ENCODE data around the gene MATR3.
"Not testable (repeated sequence)": the region's sequence is repeated elsewhere in the genome, so short reads cannot be mapped to it uniquely, and the experiment has no call there.

The MATR3 gene, protein sequence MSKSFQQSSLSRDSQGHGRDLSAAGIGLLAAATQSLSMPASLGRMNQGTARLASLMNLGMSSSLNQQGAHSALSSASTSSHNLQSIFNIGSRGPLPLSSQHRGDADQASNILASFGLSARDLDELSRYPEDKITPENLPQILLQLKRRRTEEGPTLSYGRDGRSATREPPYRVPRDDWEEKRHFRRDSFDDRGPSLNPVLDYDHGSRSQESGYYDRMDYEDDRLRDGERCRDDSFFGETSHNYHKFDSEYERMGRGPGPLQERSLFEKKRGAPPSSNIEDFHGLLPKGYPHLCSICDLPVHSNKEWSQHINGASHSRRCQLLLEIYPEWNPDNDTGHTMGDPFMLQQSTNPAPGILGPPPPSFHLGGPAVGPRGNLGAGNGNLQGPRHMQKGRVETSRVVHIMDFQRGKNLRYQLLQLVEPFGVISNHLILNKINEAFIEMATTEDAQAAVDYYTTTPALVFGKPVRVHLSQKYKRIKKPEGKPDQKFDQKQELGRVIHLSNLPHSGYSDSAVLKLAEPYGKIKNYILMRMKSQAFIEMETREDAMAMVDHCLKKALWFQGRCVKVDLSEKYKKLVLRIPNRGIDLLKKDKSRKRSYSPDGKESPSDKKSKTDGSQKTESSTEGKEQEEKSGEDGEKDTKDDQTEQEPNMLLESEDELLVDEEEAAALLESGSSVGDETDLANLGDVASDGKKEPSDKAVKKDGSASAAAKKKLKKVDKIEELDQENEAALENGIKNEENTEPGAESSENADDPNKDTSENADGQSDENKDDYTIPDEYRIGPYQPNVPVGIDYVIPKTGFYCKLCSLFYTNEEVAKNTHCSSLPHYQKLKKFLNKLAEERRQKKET

DNA sequence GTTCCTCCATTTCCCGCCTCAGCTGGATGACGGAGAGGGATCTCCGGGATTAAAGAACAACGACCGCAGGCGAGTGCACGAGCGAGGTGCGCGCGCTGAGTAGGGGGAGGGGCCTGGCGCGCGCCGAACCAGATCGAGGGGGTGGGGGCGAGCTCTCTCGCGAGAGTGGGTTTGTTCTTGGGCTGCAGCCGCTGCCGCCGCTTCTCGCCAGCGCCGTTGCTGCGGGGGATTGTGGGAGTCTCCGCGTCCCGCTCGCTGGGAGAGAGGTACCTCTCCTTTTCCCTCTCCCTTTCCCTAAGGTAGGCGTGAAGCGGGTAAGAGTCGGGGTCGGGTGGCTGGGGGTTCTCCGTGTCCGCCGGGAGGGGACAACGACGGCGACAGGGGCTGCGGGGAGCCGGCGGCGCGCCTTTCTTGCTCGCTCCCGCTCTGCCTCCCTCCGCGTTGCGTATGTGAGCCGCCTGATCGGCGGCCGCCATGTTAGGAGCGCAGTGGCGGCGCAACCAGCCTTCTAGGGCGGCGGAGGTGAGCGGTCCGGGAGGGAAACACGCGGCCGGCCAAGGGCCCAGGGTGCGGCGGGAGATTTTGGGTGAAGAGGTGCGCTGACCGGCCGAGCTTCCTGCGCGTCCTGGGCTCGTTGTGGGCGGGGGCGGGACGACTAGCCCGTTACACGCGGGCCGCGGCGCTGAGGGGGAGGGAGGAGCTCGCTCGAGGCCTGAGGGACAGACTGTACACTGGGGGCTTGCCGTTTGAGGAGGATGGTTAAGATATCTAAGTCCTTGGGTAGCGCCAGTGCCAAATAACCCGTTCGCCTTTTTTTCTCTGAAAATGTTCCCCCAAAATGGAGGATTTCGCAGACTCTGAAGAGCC, at the start of gene MATR3:
Gene MATR3 (plus strand): TSS at position 234 of the 867 bp plus-strand sequence. CDS start 13,676 bp downstream, outside the sequence.
- peak; percentile 97 for DNase-seq

DNA sequence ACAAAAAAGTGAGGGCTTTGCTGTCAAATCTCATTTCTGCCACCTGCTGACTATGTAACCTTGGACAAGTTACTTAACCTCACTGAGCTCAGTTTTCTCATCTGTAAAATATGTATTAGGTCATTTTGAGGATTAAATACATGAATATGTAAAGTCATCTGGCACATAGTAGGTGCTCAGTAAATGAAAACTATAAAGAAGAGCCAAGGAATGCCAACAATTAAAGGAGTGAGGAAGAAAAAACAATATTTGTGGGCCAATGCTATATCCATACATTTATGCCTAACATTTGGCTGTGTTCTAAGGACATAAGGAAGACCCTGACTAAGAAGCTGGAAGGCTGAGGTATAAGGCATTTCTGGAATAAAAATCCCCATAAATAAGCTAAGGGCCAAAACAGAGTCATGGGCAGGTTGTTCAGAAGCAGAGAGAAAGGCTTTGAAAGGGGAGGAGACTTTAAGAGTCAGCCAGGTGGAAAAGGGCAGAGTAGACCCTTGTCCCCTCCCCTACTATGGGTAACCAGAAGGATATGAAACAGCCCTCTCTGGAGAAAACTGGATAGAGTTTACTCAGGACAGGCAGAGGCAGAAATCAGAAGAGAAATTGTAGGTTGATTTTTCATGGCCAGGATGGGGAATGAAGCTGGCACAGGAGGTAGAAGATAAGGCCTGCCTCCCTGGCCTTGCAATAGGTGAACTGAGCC, 47.8 kb upstream of the MATR3 start:
- no peak for DNase-seq

DNA sequence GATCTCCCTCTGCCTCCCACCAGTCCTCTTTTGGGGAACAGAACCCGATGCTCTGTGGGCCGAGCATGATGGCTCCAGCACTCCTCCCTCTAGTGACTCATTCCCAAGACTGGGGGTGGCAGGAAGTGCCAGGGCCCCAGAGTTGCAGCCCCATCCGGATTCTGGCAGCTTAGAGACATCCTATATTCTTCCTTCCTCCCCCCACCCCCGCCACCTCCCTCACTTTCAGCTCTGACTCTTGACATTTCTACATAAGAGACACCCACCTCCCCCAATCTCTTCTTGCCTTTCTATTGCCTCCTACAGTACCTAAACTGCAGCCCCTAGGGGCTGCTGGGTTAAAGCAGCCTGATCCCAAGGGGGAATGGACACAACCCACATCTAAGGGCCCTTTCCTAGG, 47.1 kb upstream of the MATR3 start:
- DNase-seq, result no peak

DNA sequence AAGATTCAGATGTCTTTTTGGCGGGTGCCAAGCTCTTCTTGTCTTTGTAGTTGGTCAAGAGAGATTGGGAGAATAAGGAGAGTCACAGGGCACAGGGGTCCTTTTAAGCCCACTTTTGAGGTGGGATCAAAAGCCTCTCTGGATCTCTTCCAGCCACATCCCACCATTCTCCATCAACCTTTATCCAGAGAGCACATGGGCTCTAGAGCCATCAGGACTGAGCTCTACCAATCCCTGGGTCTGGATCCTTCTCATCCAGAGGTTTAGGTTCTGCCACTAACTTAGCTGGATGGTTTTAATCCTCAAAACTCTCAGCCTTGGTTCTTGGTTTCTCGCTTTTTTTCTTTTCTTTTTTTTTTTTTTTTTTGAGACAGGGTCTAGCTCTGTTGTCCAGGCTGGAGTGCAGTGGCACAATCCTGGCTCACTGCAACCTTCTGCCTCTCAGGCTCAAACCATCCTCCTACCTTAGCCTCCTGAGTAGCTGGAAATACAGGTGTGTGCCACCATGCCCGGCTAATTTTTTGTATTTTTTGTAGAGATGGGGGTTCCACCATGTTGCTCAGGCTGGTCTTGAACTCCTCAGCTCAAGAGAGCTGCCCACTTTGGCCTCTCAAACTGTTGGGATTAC, 44.6 kb upstream of the MATR3 start:
- DNase-seq, result no peak

DNA sequence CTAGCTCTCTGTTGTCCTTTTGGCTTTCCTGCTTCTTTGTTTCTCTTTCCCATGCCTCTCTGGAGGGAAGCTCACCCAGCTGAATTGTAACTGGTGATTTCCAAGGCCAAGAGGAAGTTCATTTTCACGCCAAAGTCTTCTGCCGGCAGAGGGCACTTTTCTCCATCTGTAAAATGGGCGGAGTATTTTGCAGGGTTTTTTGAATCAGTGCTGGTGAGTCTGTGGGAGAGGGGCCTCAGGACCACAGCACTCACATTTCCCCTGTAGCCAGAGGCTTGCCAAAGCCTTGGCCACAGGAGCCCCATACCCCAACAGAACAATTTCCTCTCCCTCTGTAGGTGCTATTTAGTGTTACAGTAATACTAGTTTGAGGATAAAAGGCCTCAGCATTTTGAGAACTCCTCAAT, 42.3 kb upstream of the MATR3 start:
- DNase-seq, result no peak

DNA sequence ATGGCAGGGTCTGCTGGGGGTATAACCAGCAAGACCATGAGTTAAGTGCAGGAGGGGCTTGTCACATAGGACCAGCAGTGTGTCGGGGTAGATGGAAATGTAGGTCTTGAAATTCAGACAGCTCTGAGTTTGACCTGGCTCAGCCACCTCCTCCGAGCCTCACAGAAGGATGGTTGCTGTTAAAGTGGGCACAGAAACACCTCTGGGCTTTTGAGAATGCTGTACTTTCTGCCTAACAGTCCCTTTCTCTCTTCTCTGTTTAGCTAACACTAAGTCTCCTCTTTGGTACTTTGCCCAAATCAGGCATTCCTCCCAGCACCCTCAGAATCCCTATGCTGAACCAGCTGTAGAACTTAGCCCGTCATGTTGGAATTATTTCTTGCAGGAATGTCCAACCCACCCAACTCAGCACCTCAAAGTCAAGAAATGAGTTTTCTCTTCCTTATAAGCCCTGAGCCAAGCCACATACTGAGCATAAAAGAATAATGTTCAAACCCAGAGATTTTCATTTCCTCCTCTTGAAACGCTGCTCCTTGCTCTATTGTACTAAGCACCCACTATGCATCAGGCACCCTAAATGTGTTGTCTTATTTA, 41.7 kb upstream of the MATR3 start:
- no peak for DNase-seq

DNA sequence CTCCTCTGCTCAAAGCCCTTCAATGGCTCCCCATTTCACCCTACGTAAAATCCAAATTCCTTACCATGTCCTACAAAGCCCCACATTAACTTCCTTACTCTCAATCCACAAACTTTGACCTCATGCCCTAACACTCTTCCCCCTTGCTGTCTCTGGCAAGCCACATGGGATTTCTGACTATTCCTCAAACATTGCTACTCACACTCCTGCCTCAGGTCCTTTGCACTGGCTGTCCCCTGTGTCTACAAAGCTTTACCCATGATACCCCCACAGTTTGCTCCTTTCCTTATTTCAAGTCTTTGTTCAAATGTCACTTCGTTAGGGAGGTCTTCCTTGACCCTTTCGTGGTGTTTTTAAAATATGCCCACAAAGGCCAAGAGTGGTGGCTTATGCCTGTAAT, 40.4 kb upstream of the MATR3 start:
- no peak for DNase-seq

DNA sequence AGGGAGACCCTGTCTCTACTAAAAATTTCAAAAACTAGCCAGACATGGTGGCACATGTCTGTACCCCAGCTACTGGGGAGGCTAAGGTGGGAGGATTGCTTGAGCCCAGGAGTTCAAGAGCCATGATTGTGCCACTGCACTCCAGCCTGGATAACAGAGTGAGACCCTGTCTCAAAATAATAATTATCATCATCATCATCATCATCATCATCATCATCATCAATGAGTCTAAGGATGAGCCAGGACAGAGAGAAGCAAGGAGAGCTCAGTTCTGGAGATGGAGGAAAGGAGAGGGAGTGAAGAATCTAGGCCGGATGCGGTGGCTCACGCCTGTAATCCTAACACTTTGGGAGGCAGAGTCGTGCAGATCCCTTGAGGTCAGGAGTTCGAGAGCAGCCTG, 36.7 kb upstream of the MATR3 start:
- no peak for DNase-seq

DNA sequence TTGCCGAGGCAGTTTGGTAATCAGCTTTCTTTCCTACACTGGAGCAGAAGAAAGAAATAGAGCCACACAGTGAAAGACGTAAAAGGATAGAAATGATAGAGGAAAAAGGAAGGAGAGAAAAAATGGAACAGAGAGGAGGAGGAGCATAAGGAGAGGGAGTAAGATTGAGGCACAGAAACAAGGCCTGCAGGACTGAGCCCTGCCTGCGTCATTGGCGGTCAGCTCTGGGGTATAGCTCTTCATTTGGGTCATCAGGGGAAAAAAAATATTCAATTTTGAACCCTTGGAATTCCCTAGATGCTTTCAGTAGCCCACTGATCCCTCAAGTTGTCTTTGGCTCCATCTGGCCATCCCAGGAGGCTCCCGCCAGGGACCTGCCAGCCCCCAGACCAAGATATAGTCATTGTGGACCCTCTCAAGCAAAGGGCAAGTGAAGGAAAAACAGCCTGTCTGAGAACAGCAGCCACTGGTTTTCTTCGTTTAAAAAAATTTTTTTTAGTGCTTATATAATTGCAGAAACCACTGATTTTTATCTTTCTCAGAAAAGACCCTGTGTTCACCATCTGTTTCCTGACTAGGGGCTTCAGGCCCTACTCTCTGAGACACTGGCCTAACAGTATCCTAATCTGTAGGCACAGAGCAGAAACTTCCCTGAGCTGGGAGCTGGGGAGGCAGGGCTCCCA, 31.3 kb upstream of the MATR3 start:
- no peak for DNase-seq

DNA sequence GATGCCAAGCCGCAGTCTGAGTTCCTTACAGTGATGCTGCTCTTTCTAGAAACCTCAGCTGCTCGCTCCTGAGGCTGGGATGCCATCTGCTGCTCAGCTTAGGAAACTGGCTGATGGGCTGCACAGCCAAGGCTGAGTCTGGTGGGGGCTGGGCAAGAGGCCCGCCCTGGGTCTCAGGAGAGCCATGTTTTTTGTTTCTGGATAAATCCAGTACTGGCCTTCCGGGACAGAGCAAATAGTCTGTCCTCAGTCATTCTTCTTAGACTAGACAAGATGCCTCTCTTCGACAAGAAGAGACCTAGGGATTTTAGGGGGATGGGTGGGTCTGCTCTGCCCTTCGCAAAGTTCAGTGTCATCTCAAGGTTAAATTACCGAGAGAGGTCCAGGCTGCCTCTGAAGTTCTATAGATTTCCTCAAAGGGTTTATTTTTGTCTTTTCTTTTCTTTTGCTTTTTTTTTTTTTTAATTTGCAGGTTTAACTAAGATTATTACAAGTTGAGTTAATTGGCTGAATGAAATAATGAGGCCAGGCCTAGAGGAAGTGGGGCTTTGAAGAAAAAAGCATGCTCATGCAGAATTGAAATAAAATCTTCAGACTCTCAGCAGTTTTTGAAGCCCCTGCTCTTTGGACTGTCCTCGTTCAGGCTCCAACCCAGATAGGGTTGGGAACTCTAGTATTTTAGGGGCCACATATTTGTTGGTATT, 30.6 kb upstream of the MATR3 start:
- DNase-seq, result peak; percentile 90

DNA sequence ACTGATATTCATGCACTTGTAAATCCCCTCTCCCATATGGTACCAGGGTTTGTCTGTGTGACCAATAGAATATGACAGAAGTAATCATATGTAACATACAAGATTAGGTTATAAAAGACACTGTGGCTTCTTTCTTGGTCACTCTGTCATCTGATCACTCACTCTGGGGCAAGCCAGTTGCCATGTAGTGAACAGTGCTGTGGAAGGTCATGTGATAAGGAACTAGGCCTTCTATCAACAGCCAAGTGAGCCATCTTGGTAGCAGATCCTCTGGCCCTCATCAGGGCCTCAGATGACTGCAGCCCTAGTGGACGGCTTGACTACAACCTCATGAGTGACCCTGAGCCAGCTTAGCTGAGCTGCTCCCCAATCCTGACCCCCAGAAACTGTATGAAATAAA, 30.0 kb upstream of the MATR3 start:
- DNase-seq, result no peak

DNA sequence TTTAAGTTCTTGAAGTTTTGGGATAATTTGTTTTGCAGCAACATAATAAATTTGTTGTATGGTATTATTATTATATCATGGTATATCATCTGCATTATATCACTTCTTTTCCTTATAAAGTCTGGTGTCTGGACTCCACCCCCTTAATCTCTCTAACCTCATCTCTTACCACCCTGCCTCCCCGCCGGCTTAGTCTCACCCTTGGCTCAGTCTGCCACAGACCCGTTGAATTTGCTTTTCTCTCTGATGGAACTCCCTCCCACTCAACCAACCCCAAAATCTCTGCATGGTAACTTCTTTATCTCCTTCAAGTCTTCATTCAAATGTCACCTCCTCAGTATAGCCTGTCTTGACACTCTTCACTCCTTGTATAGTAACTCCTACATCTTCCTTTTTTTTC, 29.6 kb upstream of the MATR3 start:
- DNase-seq, result no peak

DNA sequence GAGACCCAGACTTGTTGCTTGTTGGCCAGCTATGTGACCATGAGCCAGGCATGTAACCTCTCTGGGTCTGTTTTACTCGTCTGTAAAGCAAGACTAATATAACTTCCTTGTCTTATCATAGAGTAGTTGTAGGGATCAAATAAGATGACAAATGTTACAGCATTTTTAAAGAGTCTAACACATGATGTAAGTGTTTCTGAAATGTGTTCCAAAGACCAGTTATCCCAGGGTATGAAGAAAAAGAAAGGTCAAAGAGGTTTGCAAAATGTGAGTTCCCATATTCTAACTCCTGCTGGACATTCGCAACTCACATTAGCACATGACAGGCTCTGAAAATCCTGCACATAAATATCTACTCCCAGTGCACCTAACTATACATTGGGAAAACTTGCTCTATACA, 28.5 kb upstream of the MATR3 start:
- DNase-seq, result no peak

DNA sequence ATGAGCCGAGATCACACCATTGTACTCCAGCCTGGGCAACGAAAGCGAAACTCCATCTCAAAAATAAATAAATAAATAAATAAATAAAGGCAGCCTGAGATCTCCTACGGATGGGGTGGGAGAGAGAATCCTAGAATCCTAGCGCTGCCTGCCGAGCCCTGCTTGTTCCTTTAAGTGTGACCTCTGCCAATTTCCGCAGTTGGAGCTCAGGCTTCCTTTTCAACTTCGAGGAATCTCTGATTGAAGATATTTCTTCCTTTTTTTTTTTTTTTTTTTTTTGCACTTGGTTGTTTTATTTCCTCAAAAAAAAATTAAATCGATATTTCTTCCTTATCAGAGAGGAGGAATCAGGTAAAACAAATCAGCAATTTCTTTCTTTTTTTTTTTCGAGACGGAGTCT, 27.3 kb upstream of the MATR3 start:
- DNase-seq, result no peak

DNA sequence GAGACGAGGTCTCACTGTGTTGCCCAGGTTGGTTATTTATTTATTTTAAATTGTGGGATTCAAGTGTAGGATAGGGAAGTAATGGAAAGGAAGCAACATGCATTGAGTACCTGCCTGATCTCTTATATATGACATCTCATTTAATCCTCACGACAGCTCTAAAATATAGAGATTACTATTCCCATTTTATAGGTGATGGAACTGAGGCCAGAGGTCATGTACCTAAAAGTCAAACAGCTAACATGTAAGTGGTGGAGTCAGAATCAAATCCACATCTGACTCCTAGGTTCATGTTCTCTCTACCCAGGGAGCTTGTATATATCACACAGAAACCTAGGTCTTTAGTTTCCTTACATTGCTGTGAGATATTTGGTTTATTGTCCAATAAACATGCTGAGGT, 26.1 kb upstream of the MATR3 start:
- no peak for DNase-seq

DNA sequence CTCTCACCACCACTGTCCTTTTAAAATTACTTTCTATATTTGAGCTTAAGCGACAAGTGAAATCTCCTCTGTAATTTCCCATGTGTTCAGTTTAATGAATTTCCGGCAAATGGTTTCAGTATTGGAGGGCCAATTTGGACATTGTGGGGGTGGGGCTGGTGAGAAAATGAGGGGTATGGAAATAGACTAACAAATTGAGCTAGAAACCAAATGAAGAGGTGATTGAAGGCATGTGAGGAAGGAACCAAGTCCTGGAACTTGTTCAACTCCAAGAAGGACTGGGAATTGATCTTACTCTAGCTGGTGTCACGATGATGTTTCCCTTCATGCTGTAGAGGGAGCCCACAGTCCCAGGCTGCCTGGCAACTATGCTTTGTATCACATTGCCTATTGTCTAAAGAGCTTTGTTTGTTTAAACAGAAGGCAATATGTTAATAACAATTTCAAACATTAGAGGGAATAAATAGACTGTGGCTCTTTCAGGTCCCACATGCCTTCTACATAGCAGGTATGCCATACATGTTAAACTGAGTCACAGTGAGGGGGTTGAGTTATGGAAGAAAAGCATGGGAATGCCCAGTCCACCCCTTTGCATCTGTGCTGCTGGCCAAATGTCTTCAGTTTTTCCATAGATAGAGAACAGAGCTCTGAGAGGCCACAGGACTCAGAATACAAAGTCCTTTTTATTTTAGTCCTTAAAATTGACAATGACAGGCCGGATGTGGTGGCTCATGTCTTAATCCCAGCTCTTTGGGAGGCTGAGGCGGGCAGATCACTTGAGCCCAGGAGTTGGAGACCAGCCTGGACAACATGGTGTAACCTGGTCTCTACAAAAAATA, 25.0 kb upstream of the MATR3 start:
- DNase-seq, result no peak

DNA sequence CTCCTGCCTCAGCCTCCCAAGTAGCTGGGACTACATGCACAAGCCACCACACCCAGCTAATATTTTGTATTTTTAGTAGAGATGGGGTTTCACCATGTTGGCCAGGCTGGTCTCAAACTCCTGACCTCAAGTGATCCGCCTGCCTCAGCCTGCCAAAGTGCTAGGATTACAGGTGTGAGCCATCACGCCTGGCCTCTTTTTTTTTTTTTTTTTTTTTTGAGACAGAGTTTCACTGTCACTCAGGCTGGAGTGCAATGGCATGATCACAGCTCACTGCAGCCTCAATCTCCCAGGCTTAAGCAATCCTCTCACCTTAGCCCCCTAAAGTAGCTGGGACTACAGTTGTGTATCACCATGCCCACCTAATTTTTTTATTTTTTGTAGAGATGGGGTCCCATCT, 22.8 kb upstream of the MATR3 start:
- DNase-seq, result not testable (repeated sequence)

DNA sequence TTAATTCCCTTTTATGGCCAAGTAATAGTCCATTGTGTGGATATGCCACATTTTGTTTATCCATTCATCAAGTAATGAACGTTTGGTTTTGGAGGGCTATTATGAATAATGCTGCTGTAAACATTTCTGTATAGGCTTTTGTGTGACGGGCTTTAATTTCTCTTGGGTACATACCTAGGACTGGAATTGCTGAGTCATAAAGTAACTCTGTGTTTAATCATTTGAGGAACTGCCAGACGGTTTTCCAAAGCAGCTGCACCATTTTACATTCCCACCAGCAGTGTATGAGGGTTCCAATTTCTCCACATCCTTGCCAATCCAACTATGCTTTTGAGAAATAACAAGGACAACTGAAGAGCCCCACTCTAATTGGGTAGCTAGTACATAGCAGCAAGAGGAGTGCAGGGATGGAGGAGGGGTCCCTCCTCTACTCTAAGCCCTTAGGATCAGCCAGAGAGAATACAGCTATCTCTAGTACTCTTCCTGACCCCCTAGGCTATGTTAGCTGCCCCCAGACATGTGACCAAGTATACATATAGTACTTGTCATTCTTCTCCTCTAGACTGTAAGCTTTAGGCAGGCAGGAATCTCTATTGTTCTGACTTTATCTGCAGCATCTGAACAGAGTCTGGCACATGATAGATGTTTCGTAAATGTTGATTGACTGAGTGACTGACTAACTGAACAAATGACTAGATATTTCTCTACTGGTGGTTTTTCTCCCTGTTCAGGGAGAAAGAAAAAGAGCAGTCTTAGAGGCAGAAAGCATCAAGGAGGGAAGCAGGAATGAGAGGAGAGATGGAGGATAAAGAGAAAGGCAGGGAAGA, 22.1 kb upstream of the MATR3 start:
- DNase-seq, result no peak
